HG02571 (cell line): ENCODE results near the gene BRDT.
"Not testable (repeated sequence)": the region's sequence is repeated elsewhere in the genome, so short reads cannot be mapped to it uniquely, and the experiment has no call there.

Experiments used
- ATAC-seq: cut with Tn5 transposase; IDR thresholded peaks from one replicate; pipeline ENCODE4 v1.9.1; 2021; ENCODE audit warnings: mild to moderate bottlenecking, moderate library complexity; ENCODE audit not compliant: unreplicated experiment

BRDT gene

DNA sequence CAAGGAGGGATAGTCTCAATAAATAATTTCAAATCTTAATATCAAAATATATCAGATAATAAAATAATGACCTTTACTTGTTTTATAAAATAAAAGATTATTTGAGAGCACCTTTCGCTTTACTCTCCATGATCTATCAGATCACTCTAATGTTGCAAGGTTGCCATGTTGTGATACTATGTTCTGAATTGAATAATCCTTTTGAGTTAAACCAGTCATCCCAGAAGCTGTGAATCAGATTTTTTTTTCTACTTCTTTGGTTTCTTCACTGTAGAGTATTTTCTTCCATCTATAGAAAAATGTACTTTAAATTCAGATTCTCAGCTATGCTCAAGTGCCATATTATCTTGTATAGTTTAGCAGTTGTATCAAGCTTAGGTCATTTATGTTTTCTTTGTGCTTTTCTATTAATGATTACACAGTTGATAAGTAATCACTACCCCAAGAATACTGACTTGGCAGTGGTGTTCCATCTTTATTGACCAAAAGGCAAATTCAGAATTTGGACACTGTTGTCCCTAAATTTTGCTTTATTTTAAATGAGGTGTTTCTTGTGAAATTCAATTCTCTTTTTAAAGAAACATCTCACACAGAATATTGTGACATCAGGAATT is 32.9 kb downstream of the BRDT start:
- no peak for ATAC-seq

DNA sequence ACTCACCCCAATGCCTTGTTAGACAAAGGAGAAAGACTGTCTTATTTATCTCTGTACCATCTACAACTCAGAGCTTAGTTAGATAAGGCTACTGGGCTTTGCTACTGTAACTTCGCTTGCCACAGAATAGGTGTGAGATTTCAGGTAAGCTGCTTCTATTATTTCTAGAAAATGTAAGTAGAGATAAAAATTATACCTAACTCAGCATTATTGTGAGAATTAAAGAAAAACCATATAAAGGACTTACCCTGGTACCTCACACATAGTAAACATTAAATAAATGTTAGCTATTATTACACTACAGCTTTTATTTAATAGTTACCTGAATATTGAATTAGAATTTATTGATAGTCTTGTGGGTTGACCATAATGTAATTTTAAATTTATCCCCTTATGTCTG is 44.1 kb downstream of the BRDT start:
- ATAC-seq: no peak

DNA sequence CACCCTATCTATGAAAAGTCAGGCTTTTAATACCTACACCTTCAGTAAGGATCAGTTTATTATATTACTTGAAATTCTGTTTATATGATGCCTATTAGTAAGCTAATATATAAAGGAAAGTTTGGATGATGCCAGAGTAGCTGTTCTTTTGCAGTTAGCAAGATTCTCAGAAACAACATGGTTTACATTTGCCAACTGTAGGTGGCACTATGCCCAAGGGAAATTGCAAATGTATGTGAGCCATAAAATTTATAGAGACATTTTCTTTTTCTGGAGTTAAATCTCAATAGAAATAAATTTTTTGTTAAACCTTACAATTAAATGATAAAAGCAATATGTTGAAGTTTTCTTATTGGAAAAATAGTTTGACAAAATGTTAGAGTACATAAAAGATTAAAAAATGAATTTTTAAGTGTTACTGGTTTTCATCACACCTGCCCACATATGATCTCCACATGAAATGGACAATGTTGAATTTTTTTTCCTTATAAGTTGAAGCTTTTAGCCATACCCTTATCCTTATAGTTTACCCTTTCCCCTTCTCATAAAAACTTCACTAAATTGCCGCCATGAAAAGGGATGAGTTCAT is 48.5 kb downstream of the BRDT start:
- no peak for ATAC-seq

DNA sequence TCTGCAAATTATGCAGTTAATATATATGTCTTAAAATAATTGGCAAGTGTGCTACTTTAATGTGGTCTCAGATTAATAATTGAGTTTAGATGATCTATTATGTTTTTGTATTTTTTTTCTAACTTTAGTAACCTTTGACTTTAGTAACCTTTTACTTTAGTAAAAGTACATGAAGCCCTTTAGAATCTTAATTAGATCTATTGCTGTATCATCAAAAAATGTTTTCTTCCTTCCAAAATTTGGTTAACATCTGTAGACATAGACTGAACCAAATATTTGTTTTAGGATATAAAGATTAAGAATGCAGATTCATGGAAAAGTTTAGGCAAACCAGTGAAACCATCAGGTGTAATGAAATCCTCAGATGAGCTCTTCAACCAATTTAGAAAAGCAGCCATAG is 54.9 kb downstream of the BRDT start:
- ATAC-seq: no peak

DNA sequence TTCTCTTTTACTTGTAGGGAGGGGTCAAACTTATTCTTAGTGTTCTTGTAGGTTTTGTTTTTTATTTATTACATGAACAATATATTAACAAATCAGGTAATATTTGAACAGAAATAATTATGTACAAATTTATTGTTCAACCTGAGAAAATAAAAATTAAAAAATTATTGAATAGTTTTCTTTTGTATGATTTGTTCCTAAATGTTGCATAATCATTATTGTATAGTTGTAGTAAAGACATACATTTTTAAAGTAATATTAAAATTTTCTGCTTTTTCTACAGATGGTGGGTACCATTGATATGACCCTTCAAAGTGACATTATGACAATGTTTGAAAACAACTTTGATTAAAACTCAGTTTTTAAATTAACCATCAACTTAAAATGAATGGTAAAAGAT is 64.7 kb downstream of the BRDT start:
- ATAC-seq: no peak

DNA sequence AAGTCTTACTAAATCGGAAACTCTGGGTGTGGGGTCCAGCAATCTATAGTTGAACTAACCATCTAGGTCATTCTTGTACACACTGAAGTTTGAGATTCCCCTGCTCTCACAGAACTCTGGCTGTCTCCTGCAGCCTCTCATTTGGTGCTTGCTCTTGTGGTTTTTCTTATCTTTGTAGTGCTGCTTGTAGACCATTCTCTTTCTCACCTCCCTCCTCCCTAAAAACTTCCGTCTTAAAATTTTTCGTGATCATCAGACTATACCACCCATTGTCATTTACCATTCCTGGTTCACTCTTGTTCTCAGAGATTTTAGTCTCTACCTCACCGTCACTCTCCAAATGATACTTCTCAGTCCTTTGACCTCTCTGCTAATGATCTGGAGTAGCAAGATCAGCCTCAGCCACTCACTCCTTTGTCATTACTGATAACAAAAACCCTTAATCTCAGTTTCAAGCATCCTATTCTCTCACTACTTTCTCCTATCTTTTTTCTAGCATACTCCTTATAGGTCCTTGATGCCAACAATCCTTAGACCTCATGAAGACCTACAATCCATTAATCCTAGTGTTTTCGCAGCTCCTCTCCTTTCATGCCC is 67.6 kb downstream of the BRDT start:
- ATAC-seq: no peak

GRCh38 chr1:92017656-92018055 is 68.5 kb downstream of the BRDT start:
- ATAC-seq: no peak

DNA sequence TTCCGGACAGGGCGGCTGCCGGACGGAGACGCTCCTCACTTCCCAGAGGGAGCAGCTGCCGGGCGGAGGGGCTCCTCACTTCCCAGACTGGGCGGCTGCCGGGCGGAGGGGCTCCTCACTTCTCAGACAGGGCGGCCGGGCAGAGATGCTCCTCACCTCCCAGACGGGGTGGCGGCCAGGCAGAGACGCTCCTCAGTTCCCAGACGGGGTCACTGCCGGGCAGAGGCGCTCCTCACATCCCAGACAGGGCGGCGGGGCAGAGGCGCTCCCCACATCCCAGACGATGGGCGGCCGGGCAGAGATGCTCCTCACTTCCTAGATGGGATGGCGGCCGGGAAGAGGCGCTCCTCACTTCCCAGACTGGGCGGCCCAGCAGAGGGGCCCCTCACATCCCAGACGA is 76.8 kb downstream of the BRDT start:
- ATAC-seq: not testable (repeated sequence)

GRCh38 chr1:92026806-92027205 is 77.6 kb downstream of the BRDT start:
- no peak for ATAC-seq

- ATAC-seq: no peak
Measured at GRCh38 chr1:92029241-92029922, 80.2 kb downstream of the BRDT start.

DNA sequence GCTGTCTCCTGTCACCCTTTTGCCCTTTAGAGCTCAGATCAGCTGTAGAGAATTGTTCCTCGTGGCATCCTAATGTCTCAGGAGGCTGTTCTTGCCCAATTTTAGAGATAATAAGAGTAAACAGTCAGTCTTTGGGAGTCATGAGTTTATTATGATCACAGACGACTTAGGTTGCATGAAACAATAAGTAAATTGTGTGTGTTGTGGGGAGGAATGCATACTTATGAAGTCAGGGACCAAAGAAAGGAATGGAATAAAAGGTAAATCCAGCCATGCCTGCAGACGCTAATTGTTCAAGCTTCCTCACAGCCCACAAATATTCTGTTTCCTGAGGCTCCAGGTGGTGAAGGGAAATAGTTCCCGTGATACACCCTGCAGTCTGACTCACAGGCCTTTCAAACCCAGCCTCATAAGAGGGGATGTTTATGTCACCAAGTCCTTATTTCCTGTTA is 81.5 kb downstream of the BRDT start:
- ATAC-seq: no peak

DNA sequence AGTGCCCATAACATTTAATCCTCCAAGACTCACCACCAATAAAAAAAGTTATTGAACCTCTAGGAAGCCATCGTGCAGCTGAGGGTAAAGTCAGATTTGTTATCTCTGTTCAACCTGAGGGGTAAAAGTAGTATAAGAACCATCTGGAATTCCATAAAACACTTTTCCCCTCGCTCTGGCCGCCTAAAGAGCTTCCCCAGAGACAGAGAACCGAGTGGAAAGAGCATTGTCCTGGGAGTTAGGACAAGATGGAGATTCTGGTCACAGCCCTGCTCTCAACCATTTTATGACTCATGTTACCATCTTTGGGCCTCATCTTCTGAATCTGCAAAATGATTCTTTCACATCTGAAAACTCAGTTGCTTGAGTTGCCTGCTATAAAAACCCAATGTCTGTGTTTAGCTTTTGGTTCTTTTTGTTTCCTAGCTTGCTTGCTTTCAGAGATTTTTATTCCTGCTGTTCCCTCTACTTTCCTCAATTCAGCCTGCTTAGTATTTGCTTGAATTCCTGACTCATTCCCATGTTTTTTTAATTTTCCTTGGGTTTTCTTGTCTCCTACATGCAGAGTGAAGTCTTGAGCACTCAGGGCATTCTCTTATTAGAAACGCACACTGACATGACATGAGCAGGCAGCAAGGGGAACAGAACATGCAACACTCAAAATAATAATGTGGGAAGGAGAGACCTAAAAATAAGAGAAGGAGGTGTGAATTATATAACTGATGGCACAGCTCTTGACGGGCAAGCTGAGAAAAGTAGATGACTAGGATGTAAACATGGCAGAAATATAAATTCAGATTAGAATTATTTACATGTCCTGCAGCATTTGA is 82.3 kb downstream of the BRDT start:
- ATAC-seq: no peak

DNA sequence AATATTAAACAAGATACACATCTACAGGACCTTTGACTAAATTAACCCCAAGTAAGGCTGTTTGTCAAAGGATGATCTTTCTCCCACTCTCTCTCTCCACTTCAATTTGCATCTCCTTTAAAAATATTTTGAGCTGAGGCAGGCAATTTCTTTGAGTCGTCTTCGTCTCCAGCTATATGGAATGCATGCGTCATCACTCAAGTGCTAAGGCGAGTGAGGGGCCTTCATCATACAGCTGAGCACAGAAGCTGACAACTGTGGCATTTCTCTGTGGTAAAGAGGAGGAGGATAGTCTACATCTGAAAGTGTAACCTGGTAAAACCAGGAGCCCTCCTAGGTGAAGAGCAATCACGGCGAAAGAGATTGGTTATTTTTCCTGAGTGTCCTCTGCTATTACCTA is 88.2 kb downstream of the BRDT start:
- no peak for ATAC-seq

DNA sequence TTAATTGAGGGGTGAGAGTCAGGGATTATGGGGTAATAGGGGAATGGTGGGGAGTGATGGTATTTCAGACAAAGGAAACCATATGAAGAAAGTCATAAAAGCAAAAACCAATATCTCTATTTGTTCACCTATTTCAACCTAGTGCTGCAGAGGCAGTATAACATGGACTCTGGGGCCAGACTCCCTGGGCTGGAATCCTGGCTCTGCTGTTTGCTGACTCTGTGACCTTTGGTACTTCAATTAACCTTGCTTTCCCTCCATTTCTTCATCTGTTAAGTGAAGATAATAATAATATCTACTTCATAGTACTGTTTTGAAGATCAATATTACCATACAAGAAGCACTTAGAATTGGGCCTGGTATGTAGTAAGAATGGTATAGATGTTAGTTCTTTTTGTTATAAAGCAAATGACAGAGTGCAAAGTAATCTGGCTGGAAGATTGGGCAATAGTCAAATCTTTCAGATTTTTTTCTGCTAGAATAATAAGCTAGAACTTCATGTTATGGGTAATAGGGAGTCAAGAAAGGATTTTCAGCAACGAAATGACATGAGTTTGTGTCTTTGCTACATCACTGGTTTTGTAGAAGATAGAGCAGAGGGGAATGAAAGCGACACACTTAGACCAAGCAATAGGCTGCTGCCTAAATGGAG is 89.6 kb downstream of the BRDT start:
- no peak for ATAC-seq

DNA sequence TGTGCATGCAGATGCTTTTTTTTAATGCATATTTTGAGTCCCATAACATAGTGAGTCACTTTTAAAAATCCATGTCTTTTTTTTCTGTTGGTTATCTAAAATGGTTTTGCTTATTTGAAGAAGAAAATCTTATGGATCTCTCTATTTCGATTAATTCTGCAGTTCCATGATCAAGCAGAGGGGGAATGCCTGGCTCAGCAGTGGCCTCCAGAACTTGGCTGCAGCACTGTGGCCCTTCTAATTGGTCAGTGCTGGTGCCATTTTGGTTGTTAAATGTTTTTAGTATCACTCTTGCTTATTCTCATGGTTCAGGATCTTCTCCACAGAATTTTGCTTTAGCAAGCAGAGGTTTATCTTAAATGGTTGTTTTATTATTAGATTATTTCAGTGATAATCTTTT is 91.8 kb downstream of the BRDT start:
- no peak for ATAC-seq

DNA sequence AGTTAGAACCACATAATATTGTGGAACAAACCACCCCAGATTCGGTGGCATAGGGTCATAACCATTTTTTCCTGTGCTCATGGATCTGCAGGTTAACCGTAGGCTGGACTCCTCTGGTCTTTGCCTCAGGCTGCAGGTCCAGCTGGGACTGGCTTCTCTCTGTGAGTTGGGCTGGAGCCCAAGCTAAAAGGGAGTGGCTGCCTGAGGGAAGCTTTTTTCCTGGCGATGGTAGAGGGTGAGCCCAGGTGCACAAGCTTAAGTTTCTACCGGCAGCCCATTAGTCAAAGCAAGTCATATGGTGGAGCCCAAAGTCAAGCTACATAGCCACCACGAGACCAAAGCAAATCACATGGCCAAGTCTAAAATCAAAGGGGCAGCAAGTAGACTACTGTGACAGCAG is 94.4 kb downstream of the BRDT start:
- ATAC-seq: no peak

- no peak for ATAC-seq
Measured at GRCh38 chr1:92045766-92046495, 96.7 kb downstream of the BRDT start.

DNA sequence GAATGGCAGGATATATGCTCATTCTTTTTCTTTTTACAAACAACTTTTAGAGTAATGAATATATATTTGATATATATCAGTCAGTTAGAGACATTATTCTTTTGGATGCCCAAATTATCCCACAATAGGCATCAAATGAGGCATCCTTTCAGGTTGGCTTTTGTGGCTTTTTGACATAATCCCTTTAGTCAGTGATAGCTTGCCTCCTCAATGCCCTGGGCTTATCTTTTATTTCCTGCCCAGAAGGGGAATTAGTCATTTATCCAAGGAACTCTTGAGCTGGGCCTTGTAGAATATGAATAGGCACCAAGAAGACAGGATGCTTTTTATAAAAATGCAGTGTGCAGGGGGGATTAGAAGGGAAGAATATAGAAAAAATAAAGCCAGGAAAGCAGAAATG is 102.7 kb downstream of the BRDT start:
- ATAC-seq: no peak
